H9 (cell line): ENCODE measurements around the gene NME4. TPM values are rescaled to one million over a fixed set of nuclear protein-coding genes. Genes with fewer than 3 reads are reported as not detected.

Experiments used
- DNase-seq: peaks from one replicate; pipeline ENCODE4 v3.0.0-alpha.2; 2017
- H2AFZ ChIP-seq: one replicate; pipeline ENCODE4 v1.6.1; 2013; ENCODE audit warnings: mild to moderate bottlenecking, low read length, control low read depth, moderate library complexity
- H2AK5ac ChIP-seq: 2 replicates; pipeline ENCODE4 v1.6.1; 2013; ENCODE audit warnings: low read length, control low read depth, mixed read lengths; ENCODE audit not compliant: insufficient read length
- H2BK120ac ChIP-seq: one replicate; pipeline ENCODE4 v1.6.1; 2013; ENCODE audit warnings: low read depth, mild to moderate bottlenecking, low read length, control low read depth, inconsistent platforms; ENCODE audit not compliant: poor library complexity, severe bottlenecking
- H2BK12ac ChIP-seq: 2 replicates; pipeline ENCODE4 v1.6.1; 2013; ENCODE audit warnings: low read length, control low read depth, mixed read lengths, low read depth; ENCODE audit not compliant: insufficient read length
- H2BK15ac ChIP-seq: 2 replicates; pipeline ENCODE4 v1.6.1; 2013; ENCODE audit warnings: low read depth, low read length, control low read depth
- H2BK20ac ChIP-seq: one replicate; pipeline ENCODE4 v1.6.1; 2013; ENCODE audit warnings: low read depth, mild to moderate bottlenecking, low read length, control low read depth, inconsistent platforms; ENCODE audit not compliant: poor library complexity, severe bottlenecking
- H2BK5ac ChIP-seq: 2 replicates; pipeline ENCODE4 v1.6.1; 2013; ENCODE audit warnings: low read length, control low read depth, mixed read lengths; ENCODE audit not compliant: insufficient read length
- H3K14ac ChIP-seq: 2 replicates; pipeline ENCODE4 v1.6.1; 2013; ENCODE audit warnings: low read length, control low read depth; ENCODE audit not compliant: insufficient read depth
- H3K18ac ChIP-seq: 2 replicates; pipeline ENCODE4 v1.6.1; 2013; ENCODE audit warnings: low read depth, mild to moderate bottlenecking, mixed read lengths, low read length, control low read depth; ENCODE audit not compliant: insufficient read length
- H3K23ac ChIP-seq: 2 replicates; pipeline ENCODE4 v1.6.1; 2013; ENCODE audit warnings: low read length, control low read depth, mixed read lengths, low read depth; ENCODE audit not compliant: insufficient read length
- H3K23me2 ChIP-seq: 2 replicates; pipeline ENCODE4 v1.6.1; 2013; ENCODE audit warnings: low read depth, mild to moderate bottlenecking, mixed read lengths, low read length, control low read depth; ENCODE audit not compliant: insufficient read length, poor library complexity, severe bottlenecking
- H3K27ac ChIP-seq: 2 replicates; pipeline ENCODE4 v1.5.1; 2013; ENCODE audit warnings: low read length, control low read depth, mixed read lengths, low read depth; ENCODE audit not compliant: insufficient read length
- H3K27me3 ChIP-seq: 2 replicates; pipeline ENCODE4 v1.6.1; 2013; ENCODE audit warnings: low read length, control low read depth, inconsistent platforms; ENCODE audit not compliant: insufficient read depth
- H3K4ac ChIP-seq: 2 replicates; pipeline ENCODE4 v1.6.1; 2013; ENCODE audit warnings: low read depth, mild to moderate bottlenecking, control low read depth, inconsistent platforms, low read length, moderate library complexity
- H3K4me1 ChIP-seq: 2 replicates; pipeline ENCODE4 v1.6.1; 2013; ENCODE audit warnings: low read length, control low read depth, inconsistent platforms; ENCODE audit not compliant: insufficient read depth
- H3K4me2 ChIP-seq: 2 replicates; pipeline ENCODE4 v1.6.1; 2013; ENCODE audit warnings: low read length, control low read depth, mixed read lengths; ENCODE audit not compliant: insufficient read length, insufficient read depth
- H3K56ac ChIP-seq: 2 replicates; pipeline ENCODE4 v1.6.1; 2013; ENCODE audit warnings: low read depth, mild to moderate bottlenecking, mixed read lengths, low read length, control low read depth; ENCODE audit not compliant: insufficient read length
- H3K79me1 ChIP-seq: 2 replicates; pipeline ENCODE4 v1.6.1; 2013; ENCODE audit warnings: low read depth, mild to moderate bottlenecking, moderate library complexity, low read length, control low read depth, inconsistent platforms; ENCODE audit not compliant: insufficient read depth, poor library complexity, severe bottlenecking
- H3K79me2 ChIP-seq: 2 replicates; pipeline ENCODE4 v1.6.1; 2013; ENCODE audit warnings: low read length, control low read depth, inconsistent platforms; ENCODE audit not compliant: insufficient read depth
- H3K9ac ChIP-seq: 2 replicates; pipeline ENCODE4 v1.6.1; 2013; ENCODE audit warnings: low read length, control low read depth, mixed read lengths; ENCODE audit not compliant: insufficient read length; ENCODE audit errors: extremely low read depth
- H3K9me3 ChIP-seq: one replicate; pipeline ENCODE4 v1.6.1; 2013; ENCODE audit warnings: low read depth, low read length, inconsistent platforms; ENCODE audit not compliant: control insufficient read depth
- H3T11ph ChIP-seq: one replicate; pipeline ENCODE4 v1.6.1; 2013; ENCODE audit warnings: mild to moderate bottlenecking, low read length, control low read depth, inconsistent platforms
- H4K20me1 ChIP-seq: one replicate; pipeline ENCODE4 v1.6.1; 2013; ENCODE audit not compliant: control insufficient read depth, insufficient read length, insufficient read depth
- H4K5ac ChIP-seq: 2 replicates; pipeline ENCODE4 v1.6.1; 2013; ENCODE audit warnings: low read depth, mild to moderate bottlenecking, mixed read lengths, low read length, control low read depth; ENCODE audit not compliant: insufficient read length
- H4K8ac ChIP-seq: replicated peaks from 2 replicates; pipeline ENCODE4 v1.6.1; 2013; ENCODE audit warnings: low read length, control low read depth, mixed read lengths, low read depth; ENCODE audit not compliant: insufficient read length
- H4K91ac ChIP-seq: 2 replicates; pipeline ENCODE4 v1.6.1; 2013; ENCODE audit warnings: low read depth, mild to moderate bottlenecking, moderate library complexity, mixed read lengths, low read length, control low read depth; ENCODE audit not compliant: insufficient read length
- H3K27ac Mint-ChIP-seq, 3 experiments: 2 replicates in 2 of 3; 3 replicates in 1 of 3; pipeline ENCODE4 v1.8.0; 2020 to 2021; ENCODE audit warnings: mixed read lengths in 3 of 3, mild to moderate bottlenecking in 1 of 3, moderate library complexity in 1 of 3
- H3K27me3 Mint-ChIP-seq: 2 replicates; pipeline ENCODE4 v1.8.0; 2021; ENCODE audit warnings: low read depth, mild to moderate bottlenecking, moderate library complexity, mixed read lengths
- H3K36me3 Mint-ChIP-seq, 3 experiments: 2 replicates in 2 of 3; 3 replicates in 1 of 3; pipeline ENCODE4 v1.8.0; 2020 to 2021; ENCODE audit warnings: low read depth in 3 of 3, mixed read lengths in 3 of 3; ENCODE audit not compliant: insufficient read depth in 1 of 3
- H3K4me1 Mint-ChIP-seq, 2 experiments: 2 replicates each; pipeline ENCODE4 v1.8.0; 2020; ENCODE audit warnings: mixed read lengths in 2 of 2
- H3K4me3 Mint-ChIP-seq, 2 experiments: 2 replicates in 1 of 2; 3 replicates in 1 of 2; pipeline ENCODE4 v1.8.0; 2020 to 2021; ENCODE audit warnings: mild to moderate bottlenecking in 2 of 2, mixed read lengths in 2 of 2, moderate library complexity in 1 of 2
- H3K9me3 Mint-ChIP-seq, 2 experiments: 2 replicates in 1 of 2; 3 replicates in 1 of 2; pipeline ENCODE4 v1.8.0; 2020; ENCODE audit warnings: mild to moderate bottlenecking in 2 of 2, mixed read lengths in 2 of 2, moderate library complexity in 1 of 2
- CTCF ChIP-seq: fragments of 200-600 bp; sonication (generic); conservative IDR thresholded peaks from 3 replicates; pipeline ENCODE4 v1.8.0; 2021; ENCODE audit warnings: antibody characterized with exemption, mild to moderate bottlenecking
- WGBS: extraction: QIAGEN DNeasy Blood & Tissue Kit; methylation state at CpG from one replicate; pipeline ENCODE4 v1.1.7; 2013; ENCODE audit warnings: missing lambda C conversion rate, low lambda C conversion rate, mixed read lengths; ENCODE audit not compliant: insufficient read length; ENCODE audit errors: extremely low coverage; 5-methylcytosine and 5-hydroxymethylcytosine counted together
- total RNA-seq: library from RNA; stranded (reverse); gene quantifications from 2 replicates; pipeline ENCODE4 v1.2.1, GENCODE V29; 2021

The NME4 gene
- total RNA-seq, 1 experiment from 2014 or later = 320 TPM

GRCh38 chr16:367333-367903 is 29.6 kb upstream of the NME4 start:
- no peaks in the 10 kb centered on the region for H3K4me1 ChIP-seq
- H3K79me2 ChIP-seq = no peaks in the 10 kb centered on the region
- no peak overlapping the region for H2BK15ac ChIP-seq
- no peak overlapping the region for H2BK5ac ChIP-seq
- H2BK20ac ChIP-seq = no peak overlapping the region
- no peak overlapping the region for H4K5ac ChIP-seq
- H3K4me1 Mint-ChIP-seq = peaks cover 9 to 16% of the 10 kb centered on the region in 2 experiments
- peaks cover 3 to 39% (median 34%) of the 10 kb centered on the region in 3 experiments; a peak in 6 of 7 replicates for H3K36me3 Mint-ChIP-seq
- peak overlapping the region in 2 of 3 experiments; percentile 22 to 69; a peak in 2 of 7 replicates for H3K27ac Mint-ChIP-seq
- no peak overlapping the region for H3K23ac ChIP-seq
- H3K27me3 Mint-ChIP-seq = peaks cover 5% of the 10 kb centered on the region
- peak overlapping the region in 1 of 2 experiments; percentile 36; a peak in 1 of 5 replicates for H3K4me3 Mint-ChIP-seq
- no peak overlapping the region for H4K91ac ChIP-seq
- no peak overlapping the region for H3T11ph ChIP-seq
- no peak overlapping the region for H2AFZ ChIP-seq
- no peak for DNase-seq
- no peak overlapping the region for H3K4me2 ChIP-seq
- no peak for TF ChIP-seq CTCF
- no peaks in the 10 kb centered on the region for H3K79me1 ChIP-seq
- no peaks in the 10 kb centered on the region for H3K9me3 Mint-ChIP-seq
- H3K27ac ChIP-seq = no peak overlapping the region
- H2AK5ac ChIP-seq = no peak overlapping the region
- no peak overlapping the region for H3K56ac ChIP-seq
- no peaks in the 10 kb centered on the region for H3K23me2 ChIP-seq
- no peak overlapping the region for H3K9ac ChIP-seq
- no peak overlapping the region for H3K14ac ChIP-seq
- no peaks in the 10 kb centered on the region for H4K20me1 ChIP-seq
- no peaks in the 10 kb centered on the region for H3K27me3 ChIP-seq
- no peaks in the 10 kb centered on the region for H3K9me3 ChIP-seq
- no peak overlapping the region for H4K8ac ChIP-seq
- no peak overlapping the region for H2BK120ac ChIP-seq
- H3K18ac ChIP-seq = no peak overlapping the region
- WGBS = no CpG with 5 or more reads among the region's 18 CpGs
- H2BK12ac ChIP-seq = no peak overlapping the region
- no peak overlapping the region for H3K4ac ChIP-seq
